ENCODE measurements around the gene TMEFF1. TPM values are rescaled to one million over a fixed set of nuclear protein-coding genes. Genes with fewer than 3 reads are reported as not detected.

The TMEFF1 gene
- total RNA-seq, 1 experiment from 2014 or later = 3.3 TPM

GRCh38 chr9:100515578-100516494, 42.9 kb downstream of the TMEFF1 start:
- RAD21 ChIA-PET (ENCODE audit: low non-redundant PET in 1 of 2, low total read pairs in 2 of 2, uncharacterized antibody in 2 of 2, unreplicated experiment in 2 of 2) = no interaction called here
- no peak overlapping the region for H3K27ac ChIP-seq (ENCODE audit: low read depth, low read length)

More at GRCh38 chr9:100515578-100516494, 42.9 kb downstream of the TMEFF1 start:
- no peaks in the 10 kb centered on the region for H3K79me2 ChIP-seq (ENCODE audit: insufficient read depth, low read length)
- ChIA-PET POLR2A (no interaction called here), CTCF (interaction anchor here (0.7 kb wide), 1 partner anchor 13 kb away, joined by 3 read pairs; no protein-coding TSS in a partner anchor)
- H2AFZ ChIP-seq (ENCODE audit: low read depth, low read length, poor library complexity, severe bottlenecking) = no peak overlapping the region
- no peaks in the 10 kb centered on the region for H3K9me3 ChIP-seq (ENCODE audit: control insufficient read depth in 1 of 2, insufficient read depth in 1 of 2, low read depth in 1 of 2, low read length in 2 of 2)
- no TSS peak for BruUV-seq (replicated peaks)
- no peaks in the 10 kb centered on the region for H3K36me3 ChIP-seq (ENCODE audit: control insufficient read depth in 1 of 2, insufficient read depth in 2 of 2, low read length in 2 of 2)
- ATAC-seq (no peak), DNase-seq (ENCODE audit: low read depth, low spot score) (no peak)
- H4K20me1 ChIP-seq (ENCODE audit: insufficient read depth) = no peaks in the 10 kb centered on the region
- TF ChIP-seq MAX (IDR thresholded peaks at IDR 0.05) = no peak
- no peak for TF ChIP-seq REST (IDR thresholded peaks at IDR 0.05; ENCODE audit: low read depth)
- TF ChIP-seq RAD21 (IDR thresholded peaks at IDR 0.05; ENCODE audit: low read depth) = no peak
- no peak for TF ChIP-seq ATF3 (IDR thresholded peaks at IDR 0.05)
- TF ChIP-seq EZH2 (IDR thresholded peaks at IDR 0.05) = no peak
- H3K9ac ChIP-seq (ENCODE audit: low read length) = no peak overlapping the region
- no peaks in the 10 kb centered on the region for H3K9me2 ChIP-seq (ENCODE audit: insufficient read depth)
- H3K4me2 ChIP-seq (ENCODE audit: low read length) = no peak overlapping the region
- H3K4me1 ChIP-seq (ENCODE audit: control insufficient read depth in 1 of 2, insufficient read depth in 2 of 2, low read length in 2 of 2) = 0 out of 4 replicates have a peak, but pooled peaks cover 0 to 3% of the 10 kb centered on the region in 2 experiments
- no peak overlapping the region for H3K4me3 ChIP-seq (replicated peaks in 1 of 2; ENCODE audit: low read depth in 1 of 2, low read length in 2 of 2)
- intact Hi-C loops (cut with micrococcal nuclease) = no loop called here
- no peaks in the 10 kb centered on the region for H3K27me3 ChIP-seq (ENCODE audit: insufficient read depth, low read length)

Data from HCT116 (cell line).